Kidney (tissue), 14 donors: ENCODE data around the gene ASTN2. TPM values are rescaled to one million over a fixed set of nuclear protein-coding genes. Genes with fewer than 3 reads are reported as not detected.

ENCODE experiments used
- DNase-seq, 5 donors: peaks; one replicate each; pipeline ENCODE4 v3.0.0-alpha.2; 2013 to 2020
- FAIRE-seq: peaks from 2 replicates; lab custom pipeline; 2012; peaks lifted over from hg19 to GRCh38; lab: Jason Lieb, UNC
- H3K27ac ChIP-seq, 2 donors: one replicate each; pipeline ENCODE4 v1.7.0; 2013; ENCODE audit warnings: low read depth in 2 of 2, low read length in 2 of 2, inconsistent platforms in 1 of 2
- H3K27me3 ChIP-seq: one replicate; pipeline ENCODE4 v1.7.1; 2013; ENCODE audit warnings: low read length, inconsistent platforms; ENCODE audit not compliant: control insufficient read depth, insufficient read depth
- H3K36me3 ChIP-seq, 3 donors: one replicate each; pipeline versions ENCODE4 v1.7.0 to v1.7.1; 2013; ENCODE audit warnings: low read length in 3 of 3, control low read depth in 1 of 3, inconsistent platforms in 1 of 3; ENCODE audit not compliant: insufficient read depth in 3 of 3, control insufficient read depth in 2 of 3
- H3K4me1 ChIP-seq, 3 donors: one replicate each; pipeline versions ENCODE4 v1.7.0 to v1.7.1; 2013; ENCODE audit warnings: low read length in 3 of 3, inconsistent platforms in 1 of 3, low read depth in 1 of 3; ENCODE audit not compliant: control insufficient read depth in 2 of 3, insufficient read depth in 2 of 3
- H3K4me3 ChIP-seq, 3 donors: one replicate each; pipeline versions ENCODE4 v1.7.0 to v1.8.1; 2013; ENCODE audit warnings: low read length in 3 of 3, control low read depth in 1 of 3, inconsistent platforms in 1 of 3
- H3K9ac ChIP-seq, 3 donors: one replicate each; pipeline versions ENCODE4 v1.7.0 to v1.7.1; 2013; ENCODE audit warnings: low read length in 3 of 3, control low read depth in 1 of 3, inconsistent platforms in 1 of 3
- H3K9me3 ChIP-seq, 3 donors: one replicate each; pipeline versions ENCODE4 v1.7.0 to v1.7.1; 2013; ENCODE audit warnings: low read length in 3 of 3, control low read depth in 1 of 3, inconsistent platforms in 1 of 3; ENCODE audit not compliant: control insufficient read depth in 2 of 3, insufficient read depth in 1 of 3
- intact Hi-C: fragments of 100-400 bp; cut with DNase I; formaldehyde crosslinking; loops from one replicate; pipeline ENCODE4 v1.11.1; 2022
- polyA plus RNA-seq: library from polyadenylated mRNA; stranded (reverse); fragments of 350-450 nt; fragmentation: Illumina TruSeq; extraction: RNeasy Lipid Tissue Mini Kit (QIAGEN cat#74804); gene quantifications from one replicate; pipeline ENCODE4 v1.2.3, GENCODE V29; 2014; ENCODE audit warnings: low read depth, low replicate concordance; ENCODE audit not compliant: insufficient read depth
- total RNA-seq: library from RNA; stranded (reverse); fragmentation: NEBNext Ultra II Directional; extraction: Animal tissue kit (Norgen Biotek cat#: 25700); gene quantifications from one replicate; pipeline ENCODE4 v1.2.1, GENCODE V29; 2021
- TF ChIP-seq, protein P1 (sequence below): IDR thresholded peaks from 3 replicates; pipeline ENCODE4 v1.5.1; 2012; ENCODE audit warnings: mild to moderate bottlenecking, moderate library complexity, borderline replicate concordance; ENCODE audit not compliant: insufficient read depth; ENCODE audit errors: extremely low read depth
- donor health status: control.
- donor health status: control.
- donor health status: control.
- donor health status: control.
- donor health status: control.
- donor health status: DM: yes; HTN: yes; CAD: no.
- donor health status: Normal renal cell carcinoma (clear cell type).

The ASTN2 gene
- total and polyA plus RNA-seq, 2 donors from 2014 or later = 7.6 to 11.5 TPM

DNA sequence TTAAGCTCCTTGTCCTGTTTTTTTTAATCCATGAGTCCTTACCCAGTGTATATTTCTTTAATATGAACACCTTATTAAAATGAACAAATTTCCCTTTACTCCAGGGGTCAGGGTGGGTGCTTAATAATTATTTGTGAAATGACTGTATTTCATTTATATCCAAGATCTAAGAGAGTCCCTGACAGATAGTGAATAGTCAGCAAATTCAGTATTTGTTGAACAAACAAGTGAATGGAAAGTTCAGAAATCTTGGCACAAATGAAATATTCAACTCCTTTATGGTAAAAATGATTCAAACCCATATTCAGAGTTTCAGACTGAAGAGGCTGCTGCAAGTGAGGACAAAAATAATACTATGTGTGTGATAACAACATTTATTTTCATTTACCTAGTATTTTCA is 59.9 kb downstream of the ASTN2 start:
- TF ChIP-seq, protein P1, sequence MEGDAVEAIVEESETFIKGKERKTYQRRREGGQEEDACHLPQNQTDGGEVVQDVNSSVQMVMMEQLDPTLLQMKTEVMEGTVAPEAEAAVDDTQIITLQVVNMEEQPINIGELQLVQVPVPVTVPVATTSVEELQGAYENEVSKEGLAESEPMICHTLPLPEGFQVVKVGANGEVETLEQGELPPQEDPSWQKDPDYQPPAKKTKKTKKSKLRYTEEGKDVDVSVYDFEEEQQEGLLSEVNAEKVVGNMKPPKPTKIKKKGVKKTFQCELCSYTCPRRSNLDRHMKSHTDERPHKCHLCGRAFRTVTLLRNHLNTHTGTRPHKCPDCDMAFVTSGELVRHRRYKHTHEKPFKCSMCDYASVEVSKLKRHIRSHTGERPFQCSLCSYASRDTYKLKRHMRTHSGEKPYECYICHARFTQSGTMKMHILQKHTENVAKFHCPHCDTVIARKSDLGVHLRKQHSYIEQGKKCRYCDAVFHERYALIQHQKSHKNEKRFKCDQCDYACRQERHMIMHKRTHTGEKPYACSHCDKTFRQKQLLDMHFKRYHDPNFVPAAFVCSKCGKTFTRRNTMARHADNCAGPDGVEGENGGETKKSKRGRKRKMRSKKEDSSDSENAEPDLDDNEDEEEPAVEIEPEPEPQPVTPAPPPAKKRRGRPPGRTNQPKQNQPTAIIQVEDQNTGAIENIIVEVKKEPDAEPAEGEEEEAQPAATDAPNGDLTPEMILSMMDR = no peak
- no peak for DNase-seq
- Histone ChIP-seq H3K27me3 (no peaks in the 10 kb centered on the region), H3K27ac (no peak overlapping the region), H3K36me3 (no peaks in the 10 kb centered on the region), H3K9me3 (no peaks in the 10 kb centered on the region), H3K4me3 (no peak overlapping the region), H3K4me1 (no peaks in the 10 kb centered on the region), H3K9ac (no peak overlapping the region)
- no peak for FAIRE-seq
- intact Hi-C loops = no loop called here

DNA sequence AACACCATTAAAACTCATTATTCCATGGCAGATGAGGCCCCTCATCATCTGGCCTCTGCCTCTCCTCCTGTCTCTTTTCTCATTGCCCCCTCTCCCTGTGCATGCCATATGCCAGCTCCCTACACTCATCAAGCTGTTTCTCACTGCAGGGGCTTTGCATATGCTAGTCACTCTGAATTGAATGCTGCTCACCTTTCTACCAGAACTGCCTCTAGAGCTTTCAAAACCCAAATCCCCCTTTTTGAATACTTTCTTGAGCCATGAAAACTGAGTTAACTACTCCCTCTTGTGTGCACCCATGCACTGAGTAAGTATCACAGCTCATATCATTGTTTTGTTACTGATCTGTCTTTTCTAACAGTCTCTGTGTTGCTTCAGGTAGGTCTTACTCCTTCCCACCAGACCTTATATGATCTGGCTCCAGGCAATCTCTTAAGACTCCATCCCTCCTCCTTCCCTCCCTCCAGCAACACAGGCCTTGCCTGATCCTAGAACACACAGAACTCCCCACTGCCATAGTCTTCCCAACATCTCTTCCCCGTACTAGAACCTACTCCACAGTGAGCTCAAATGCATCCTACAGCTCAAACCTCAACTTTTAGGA is 60.5 kb downstream of the ASTN2 start:
- no peaks in the 10 kb centered on the region for H3K4me1 ChIP-seq
- H3K9me3 ChIP-seq = no peaks in the 10 kb centered on the region
- DNase-seq = no peak
- no peak overlapping the region for H3K9ac ChIP-seq
- no peaks in the 10 kb centered on the region for H3K27me3 ChIP-seq
- no peak overlapping the region for H3K27ac ChIP-seq
- H3K36me3 ChIP-seq = no peaks in the 10 kb centered on the region
- FAIRE-seq = no peak
- intact Hi-C loops = no loop called here
- no peak overlapping the region for H3K4me3 ChIP-seq
- TF ChIP-seq, protein P1 = no peak

DNA sequence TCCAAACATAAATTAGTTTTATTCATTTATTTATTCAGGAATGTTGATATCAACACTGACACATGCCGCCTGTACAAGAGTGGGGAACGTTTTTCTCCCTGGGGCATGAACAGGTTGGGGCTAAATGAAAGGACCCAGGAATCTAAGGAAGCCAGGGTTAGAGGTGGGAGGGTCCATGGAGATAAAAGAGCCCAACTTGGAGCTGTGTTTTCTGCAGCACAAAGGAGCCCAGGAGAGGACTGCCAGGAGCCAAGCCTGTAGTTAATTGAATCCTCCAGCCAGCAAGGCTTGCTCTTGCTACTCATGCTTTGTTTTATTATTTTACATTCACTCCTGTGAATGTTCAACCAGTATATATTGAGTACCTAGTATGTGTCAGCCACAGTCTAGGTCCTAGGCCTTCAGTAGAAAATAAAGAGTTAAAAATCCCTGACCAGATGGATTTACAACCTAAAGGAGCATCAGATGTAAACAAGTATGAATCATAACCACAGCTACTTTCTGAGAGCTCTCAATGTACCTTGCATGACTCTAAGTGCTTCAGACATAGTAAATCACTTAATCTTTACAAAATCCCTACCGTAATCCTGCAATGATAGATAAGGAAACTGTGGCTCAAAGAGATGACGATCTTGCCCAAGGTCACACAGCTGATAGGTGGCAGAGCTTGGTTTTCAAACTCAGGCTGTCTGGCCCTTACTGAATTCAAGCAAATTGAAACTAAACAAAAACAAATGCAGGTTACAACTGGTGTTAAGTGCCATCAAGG is 69.8 kb downstream of the ASTN2 start:
- DNase-seq (no peak), FAIRE-seq (no peak)
- Histone ChIP-seq H3K4me3 (no peak overlapping the region), H3K27ac (no peak overlapping the region), H3K27me3 (no peaks in the 10 kb centered on the region), H3K4me1 (no peaks in the 10 kb centered on the region), H3K9ac (no peak overlapping the region), H3K36me3 (no peaks in the 10 kb centered on the region), H3K9me3 (no peaks in the 10 kb centered on the region)
- intact Hi-C loops = no loop called here
- TF ChIP-seq, protein P1 = no peak
